HG03066 (cell line): ENCODE results near the gene CUTC.

Source experiments
- ATAC-seq: cut with Tn5 transposase; IDR thresholded peaks from one replicate; pipeline ENCODE4 v1.9.1; 2021; ENCODE audit warnings: low read depth; ENCODE audit not compliant: unreplicated experiment

CUTC gene

DNA sequence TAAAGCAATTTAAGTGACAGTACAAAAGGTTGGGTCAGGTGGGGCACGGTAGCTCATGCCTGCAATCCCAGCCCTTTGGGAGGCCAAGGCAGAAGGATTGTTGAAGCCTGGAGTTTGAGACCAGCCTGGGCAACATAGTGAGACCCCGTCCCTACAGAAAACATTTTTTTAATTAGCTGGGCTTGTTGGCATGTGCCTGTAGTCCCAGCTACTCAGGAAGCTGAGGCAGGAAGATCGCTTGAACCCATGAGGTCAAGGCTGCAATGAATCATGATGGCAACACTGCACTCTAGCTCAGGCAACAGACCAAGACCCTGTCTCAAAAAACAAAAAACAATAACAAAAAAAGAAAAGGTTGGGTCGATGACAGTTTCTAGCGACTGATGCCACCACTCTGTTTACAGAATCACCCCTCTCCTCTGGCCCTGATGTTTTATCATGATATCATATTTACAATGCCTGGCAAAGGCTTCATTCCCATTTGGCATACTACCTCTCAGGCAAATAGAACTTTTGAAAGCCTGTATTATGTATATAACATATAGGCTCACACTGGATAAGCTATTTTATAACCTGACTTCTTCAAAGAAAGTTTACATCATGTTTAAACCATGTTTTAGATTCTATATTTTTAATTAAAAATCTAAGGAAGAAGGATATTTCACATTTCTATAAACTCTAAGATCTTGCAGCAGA, 49.8 kb downstream of the CUTC start:
- no peak for ATAC-seq

DNA sequence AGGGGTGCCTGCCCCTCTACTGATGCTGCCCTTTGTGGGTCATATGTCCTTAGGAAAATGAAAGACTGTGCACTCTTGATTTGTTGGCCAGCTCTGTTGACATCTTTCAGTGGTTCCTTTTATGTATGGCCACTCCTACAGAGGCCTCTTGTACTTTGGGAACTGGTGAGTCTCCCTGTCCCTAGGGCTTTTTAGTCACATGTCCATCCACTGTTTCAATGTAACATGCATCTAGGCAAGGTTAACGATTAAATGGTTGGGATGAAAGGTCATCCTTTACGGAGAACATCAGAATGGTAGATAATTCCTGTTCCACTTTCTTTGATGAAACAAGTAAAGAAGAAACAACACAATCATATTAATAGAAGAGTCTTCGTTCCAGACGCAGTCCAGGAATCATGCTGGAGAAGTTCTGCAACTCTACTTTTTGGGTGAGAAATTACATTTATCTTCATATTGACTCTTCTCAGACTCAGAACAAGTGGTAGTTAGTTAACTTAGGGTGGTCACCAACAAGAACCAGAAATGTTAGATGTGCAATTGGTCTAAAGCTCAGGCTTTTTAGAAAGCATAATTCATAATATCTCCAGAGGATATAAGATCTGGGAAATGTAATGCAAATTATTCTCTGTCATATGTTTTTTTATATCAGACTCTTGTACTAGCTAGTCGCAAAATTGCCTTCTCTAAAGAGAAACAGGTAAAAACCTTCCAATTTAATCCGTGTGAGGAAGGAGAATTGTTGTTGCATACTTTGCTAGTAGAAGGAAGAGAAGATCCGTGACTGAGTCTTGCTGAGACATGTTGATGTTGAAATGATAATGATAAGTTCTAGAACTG, 50.6 kb downstream of the CUTC start, which contains the start of gene ABCC2:
TSS of gene ABCC2 (plus strand) at position 194 of the 840 bp plus-strand sequence. CDS start at position 399, 205 bp downstream.
- no peak for ATAC-seq

DNA sequence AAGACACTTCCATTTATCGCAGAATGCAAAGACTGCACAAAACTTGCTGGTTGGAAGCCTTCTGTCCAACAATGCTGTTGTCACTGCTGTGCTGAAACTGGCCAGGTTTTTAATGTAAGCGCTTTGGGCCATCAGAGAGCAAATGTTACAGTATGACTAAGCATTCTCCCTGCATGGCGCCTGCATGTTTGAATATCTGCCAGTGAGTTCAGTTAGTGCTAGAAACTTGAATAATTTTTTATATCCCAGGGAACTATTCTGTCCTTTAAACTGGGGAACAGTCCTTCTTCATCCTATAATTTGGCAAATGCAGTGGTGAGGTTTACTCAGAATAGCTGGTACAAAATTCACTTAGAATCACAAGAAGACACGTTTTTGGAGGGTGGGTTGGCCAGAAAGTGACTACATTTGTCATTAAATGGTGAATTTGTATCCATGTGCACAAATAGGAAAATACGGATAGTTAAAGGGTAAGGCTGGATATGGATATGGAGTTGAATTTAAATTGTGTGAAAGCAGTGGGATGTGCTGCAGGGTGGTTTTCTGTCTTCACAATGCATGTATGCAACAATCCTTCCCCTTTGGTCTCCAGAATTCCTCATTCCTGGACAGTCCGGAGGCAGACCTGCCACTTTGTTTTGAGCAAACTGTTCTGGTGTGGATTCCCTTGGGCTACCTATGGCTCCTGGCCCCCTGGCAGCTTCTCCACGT, 52.1 kb downstream of the CUTC start:
- no peak for ATAC-seq

DNA sequence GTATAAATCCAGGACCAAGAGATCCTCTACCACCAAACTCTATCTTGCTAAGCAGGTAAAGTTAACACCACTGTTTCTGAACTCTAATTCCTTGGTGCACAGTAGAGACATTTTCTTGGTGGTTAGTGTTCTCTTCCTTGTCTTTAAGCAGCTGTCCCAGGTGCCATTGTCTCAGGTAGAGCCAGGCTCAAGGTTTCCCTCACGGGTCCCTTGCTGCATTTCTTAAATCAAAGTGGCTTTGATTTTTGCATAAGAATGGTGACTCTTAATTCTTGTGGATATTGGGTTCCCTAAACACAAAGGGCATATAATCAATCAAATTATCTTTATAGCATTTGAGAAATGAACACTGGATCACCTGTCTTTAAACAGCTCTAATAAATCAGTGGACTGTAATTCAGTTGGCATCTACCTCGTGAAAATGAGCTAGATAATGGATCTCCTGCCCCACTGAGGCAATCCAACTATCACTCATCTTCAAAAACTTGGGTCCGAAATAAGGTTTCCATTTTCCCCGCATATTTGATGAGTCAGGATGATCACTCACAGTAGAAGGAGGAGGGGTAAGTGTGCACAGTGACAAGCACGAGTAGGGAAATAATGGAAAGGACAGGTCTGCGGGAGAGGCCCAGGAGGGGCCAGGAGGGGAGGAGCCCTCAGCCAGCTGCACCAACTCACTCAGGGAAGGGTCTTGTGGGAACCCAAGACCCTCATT, 52.9 kb downstream of the CUTC start:
- no peak for ATAC-seq

DNA sequence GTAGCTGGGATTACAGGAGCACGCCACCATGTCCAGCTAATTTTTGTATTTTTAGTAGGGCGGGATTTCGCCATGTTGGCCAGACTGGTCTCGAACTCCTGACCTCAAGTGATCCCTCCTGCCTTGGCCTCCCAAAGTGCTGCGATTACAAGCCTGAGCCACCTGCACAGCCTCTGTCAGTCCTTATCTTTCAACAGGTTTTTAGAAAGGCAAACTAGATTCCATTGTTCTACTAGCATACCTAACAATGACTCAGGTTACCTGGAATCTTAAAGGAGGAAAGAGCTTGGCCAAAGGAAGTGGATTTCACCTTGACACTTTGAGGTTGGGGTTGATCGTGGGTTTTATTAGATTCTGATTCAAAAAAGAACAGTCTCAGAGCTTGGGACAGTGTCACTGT, 53.6 kb downstream of the CUTC start:
- ATAC-seq = no peak

DNA sequence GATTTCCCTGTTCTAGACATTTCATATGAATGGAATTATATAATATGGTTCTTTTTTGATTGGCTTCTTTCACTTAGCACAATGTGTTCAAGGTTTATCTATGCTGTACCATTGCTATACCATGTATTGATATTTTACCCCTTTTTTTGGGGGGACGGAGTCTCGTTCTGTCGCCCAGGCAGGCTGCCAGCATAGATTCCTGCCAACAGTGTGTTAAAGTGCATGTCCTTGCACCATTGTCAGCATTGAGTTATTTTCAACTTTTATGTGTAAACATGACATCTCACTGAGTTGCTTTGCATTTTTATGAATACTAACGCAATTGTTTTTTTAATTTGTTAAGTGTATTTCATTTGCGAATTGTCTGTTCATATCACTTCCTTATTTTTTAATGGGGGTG, 55.3 kb downstream of the CUTC start:
- ATAC-seq = no peak

DNA sequence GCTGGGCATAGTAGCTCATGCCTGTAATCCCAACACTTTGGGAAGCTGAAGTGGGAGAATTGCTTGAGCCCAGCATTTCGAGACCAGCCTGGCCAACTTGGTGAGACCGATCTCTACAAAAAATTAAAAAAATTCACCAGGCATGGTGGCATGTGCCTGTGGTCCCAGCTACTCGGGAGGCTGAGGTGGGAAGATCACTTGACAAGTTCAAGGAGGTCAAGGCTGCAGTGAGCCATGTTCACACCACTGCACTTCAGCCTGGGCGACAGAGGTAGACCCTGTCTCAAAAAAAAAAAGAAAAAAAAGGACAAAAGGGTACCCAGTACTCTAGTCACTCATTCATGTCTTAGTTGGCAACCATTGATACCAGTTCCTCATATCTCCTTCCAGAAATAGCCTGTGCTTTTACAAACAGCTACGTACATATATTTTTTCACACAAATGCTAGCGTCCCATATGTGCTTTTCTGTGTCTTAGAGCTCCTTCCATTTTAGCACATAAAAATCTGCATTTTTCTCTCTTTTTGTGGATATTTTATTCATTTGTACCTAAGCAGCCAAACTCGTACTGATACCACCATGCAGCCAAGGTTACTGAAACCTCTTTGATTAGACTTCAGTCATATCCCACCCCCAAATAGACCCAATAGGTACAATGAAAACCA, 55.9 kb downstream of the CUTC start:
- ATAC-seq = no peak

DNA sequence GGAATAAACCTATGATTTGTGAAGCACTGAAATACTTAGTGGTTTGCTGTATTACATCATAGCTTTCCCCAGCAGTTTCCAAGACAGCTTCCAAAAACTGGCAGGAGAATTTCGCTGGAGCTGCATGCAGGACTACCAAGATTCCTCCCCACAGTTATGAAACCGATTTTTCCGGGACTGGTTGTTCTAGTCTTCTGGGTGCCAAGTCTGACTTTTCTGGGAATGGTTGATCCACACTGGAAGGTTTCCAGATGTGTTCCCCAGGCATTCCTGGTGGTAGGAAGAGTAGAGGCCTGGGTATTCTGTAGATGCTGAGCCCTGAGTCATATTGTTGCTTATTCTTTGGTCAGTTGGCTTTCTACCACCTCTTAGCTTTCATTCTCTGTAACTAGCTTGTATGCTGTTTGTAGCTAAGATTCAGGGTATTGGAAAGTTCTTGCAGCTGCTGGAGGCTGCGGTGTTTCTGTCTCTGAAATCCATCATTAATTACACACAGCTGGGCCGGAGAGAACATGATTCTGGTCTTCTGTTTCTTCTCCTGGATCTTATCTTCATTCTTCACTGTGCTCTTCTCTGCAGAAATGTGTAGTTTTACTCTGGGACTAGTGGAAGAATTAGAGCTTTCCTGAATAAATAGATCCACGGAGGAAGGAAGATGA, 56.7 kb downstream of the CUTC start:
- no peak for ATAC-seq

DNA sequence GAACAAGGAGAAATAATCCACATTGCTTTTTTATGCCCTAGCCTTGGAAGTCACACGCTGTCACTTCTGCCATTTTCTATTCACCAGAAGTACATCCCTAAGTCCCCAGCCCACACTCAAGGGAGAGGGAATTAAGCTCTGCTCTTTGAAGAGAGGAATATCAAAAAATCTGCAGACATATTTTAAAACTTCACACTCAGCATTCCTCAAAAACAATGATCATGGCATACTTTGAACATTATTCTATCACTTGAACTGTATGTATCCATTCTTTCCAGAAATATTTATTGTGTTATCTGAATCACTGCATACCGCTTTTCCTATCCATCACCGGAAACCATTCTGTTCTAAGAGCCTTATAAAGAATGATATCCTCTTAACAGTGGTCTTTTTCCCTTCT, 59.8 kb downstream of the CUTC start:
- ATAC-seq = no peak

DNA sequence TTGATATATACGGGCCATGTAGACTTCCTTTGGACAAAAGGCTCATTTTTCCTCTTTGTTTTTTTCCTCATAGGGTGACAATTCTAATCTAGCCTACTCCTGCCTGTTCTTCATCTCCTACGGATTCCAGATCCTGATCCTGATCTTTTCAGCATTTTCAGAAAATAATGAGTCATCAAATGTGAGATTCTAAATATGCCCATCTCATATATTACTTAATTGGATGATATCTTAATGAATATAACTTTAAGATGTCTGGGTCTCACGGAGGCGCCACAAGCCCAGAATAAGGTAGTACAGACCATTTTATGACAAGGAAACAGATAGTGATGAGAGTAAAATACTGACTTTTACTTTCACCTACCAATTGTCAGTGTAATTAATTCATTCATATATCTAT, 61.8 kb downstream of the CUTC start:
- ATAC-seq = no peak

DNA sequence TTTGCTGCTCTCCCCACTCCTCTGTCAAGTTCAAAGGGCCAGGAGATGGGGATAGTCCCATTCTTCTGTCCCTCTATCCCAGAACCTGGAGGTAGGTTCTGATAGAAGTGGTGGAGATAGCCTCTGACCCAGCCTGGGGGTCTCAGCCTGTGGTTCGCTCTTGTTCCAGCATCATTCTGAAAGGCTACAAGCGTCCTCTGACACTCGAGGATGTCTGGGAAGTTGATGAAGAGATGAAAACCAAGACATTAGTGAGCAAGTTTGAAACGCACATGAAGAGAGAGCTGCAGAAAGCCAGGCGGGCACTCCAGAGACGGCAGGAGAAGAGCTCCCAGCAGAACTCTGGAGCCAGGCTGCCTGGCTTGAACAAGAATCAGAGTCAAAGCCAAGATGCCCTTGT, 64.9 kb downstream of the CUTC start:
- no peak for ATAC-seq

DNA sequence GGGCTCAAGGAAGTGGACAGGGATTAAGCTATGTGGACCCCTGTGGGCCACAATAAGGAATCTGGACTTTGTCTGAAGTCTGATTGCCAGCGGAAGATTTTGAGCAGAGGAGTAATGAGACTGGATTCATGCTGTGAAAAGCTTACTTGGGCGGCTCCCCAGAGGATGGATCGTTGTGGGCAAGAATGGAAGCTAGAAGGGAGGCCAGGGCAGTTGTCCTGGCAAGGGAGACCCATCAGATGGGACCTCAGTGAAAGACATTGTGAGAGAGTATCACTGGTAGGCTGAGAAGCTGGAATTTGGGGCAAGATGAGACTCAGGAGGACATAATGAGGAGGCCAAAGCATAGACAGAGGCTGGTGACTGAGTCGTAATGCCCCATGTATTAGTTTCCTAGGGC, 66.0 kb downstream of the CUTC start:
- ATAC-seq = no peak

DNA sequence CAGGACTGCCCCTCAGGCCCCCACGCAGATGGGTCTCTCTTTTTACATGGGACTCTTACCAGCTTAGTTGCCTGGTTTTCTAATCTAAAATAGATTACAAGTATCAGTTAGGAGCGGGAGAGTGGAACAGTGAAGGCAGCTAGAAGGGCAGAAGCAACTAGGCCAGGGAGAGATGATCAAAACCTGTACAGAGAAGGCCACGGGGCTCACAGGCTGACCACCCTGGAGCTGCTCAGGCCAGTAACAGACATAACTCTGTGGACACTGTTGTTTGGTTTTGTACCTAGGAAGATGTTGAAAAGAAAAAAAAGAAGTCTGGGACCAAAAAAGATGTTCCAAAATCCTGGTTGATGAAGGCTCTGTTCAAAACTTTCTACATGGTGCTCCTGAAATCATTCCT, 66.9 kb downstream of the CUTC start:
- no peak for ATAC-seq

DNA sequence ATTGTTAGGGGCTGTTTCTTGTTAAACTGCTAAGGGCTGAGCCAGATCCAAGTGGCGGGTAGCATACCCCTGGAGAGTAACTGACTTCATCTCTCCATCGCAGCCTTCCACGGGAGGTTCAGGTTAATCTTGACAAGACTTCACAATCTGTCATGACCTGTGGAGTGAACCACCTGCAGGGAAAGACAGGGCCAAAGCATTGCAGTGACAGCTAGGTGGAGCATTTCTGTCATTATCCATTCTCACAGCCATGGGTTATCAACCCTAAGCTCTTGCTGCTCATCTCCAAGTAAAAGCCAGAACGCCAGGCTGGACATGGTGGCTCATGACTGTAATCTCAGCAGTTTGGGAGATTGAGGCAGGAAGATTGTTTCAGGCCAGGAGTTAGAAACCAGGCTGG, 67.6 kb downstream of the CUTC start:
- no peak for ATAC-seq

DNA sequence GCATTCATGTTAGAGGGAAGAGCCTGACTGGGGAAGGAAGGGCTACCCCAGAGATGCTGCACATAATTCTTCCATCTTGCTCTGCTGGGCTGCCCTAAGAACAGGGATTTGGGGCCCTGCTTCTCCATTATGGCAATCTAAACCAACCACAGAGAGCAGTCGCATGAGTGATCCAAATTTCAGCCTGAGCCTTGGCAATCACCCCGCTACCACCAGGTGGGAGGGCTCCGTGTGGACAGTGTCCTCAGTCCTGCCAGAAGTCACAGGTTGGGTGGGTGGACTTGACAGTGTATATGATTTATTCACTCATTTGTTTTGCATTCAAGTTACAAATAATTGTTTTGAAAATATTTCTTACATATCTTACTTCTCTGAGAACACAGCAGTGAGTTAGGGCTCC, 72.4 kb downstream of the CUTC start:
- no peak for ATAC-seq

DNA sequence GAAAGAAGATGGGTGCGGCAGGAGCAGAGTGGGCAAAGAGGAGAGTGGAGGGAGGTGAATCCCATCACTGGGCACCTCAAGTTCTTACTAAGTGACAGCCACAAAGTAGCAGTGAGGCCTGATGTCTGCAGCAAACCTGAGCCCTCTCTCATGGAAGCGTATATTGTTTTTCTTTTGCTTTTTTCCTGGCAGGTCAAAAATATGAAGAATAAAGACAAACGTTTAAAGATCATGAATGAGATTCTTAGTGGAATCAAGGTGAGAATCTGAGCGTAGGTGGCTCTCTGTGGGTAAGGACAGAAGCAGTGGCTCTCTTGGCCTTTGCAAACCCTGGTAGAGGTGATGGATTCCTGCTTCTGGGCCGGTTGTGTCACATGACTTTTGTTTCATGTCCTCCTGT, 73.2 kb downstream of the CUTC start:
- ATAC-seq = no peak
